D721Med (cell line): ENCODE measurements around the gene CPNE7.

Experiments
- DNase-seq: peaks from one replicate; pipeline ENCODE4 v3.0.0; 2011; ENCODE audit warnings: low spot score; ENCODE audit not compliant: insufficient read length
- FAIRE-seq: peaks from 2 replicates; lab custom pipeline; 2011; peaks lifted over from hg19 to GRCh38; lab: Jason Lieb, UNC
- CTCF ChIP-seq: IDR thresholded peaks from 2 replicates; pipeline ENCODE4 v1.5.1; 2012; ENCODE audit warnings: mild to moderate bottlenecking, control low read depth; ENCODE audit not compliant: insufficient read depth; ENCODE audit errors: missing control alignments

The CPNE7 gene

DNA sequence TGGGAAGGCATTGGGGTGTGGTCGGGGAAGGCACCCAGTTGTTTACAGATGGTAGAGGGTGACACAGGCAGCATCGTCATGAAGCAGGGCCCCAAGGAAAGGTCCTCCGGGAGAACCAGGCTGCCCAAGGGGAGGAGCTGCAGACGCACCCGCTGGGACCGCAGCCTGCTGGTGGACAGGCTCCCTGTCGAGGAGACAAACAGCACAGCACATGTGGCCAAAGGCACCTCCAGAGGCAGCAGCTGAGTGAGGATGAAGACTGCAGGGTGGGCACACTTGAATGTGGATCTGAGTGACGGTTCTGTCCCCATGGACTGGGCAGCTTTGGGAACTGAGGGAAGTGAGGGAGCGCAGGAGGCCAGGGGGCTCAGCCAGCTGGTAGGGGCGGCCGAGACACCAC, 69.6 kb downstream of the CPNE7 start:
- FAIRE-seq (no peak), DNase-seq (no peak)
- TF ChIP-seq CTCF, result no peak

- no peak for TF ChIP-seq CTCF
- no peak for DNase-seq
- FAIRE-seq, result no peak
Observed at GRCh38 chr16:89646270-89646669, 70.7 kb downstream of the CPNE7 start.
